KMS-11 (cell line): Measurements from ENCODE around the gene XKRX.

Source experiments
- H2AFZ ChIP-seq: fragments of 200-600 bp; sonication (generic); 2 replicates; pipeline ENCODE4 v1.6.1; 2016; ENCODE audit warnings: antibody characterized with exemption, mixed run types, low read depth
- H3K27ac ChIP-seq: fragments of 200-600 bp; sonication (generic); 2 replicates; pipeline ENCODE4 v1.6.1; 2016; ENCODE audit warnings: mild to moderate bottlenecking, mixed run types
- H3K27me3 ChIP-seq: fragments of 200-600 bp; sonication (generic); 2 replicates; pipeline ENCODE4 v1.6.1; 2017; ENCODE audit warnings: mild to moderate bottlenecking, low read depth, mixed run types, moderate library complexity; ENCODE audit not compliant: insufficient read depth
- H3K36me3 ChIP-seq: fragments of 200-600 bp; sonication (generic); 2 replicates; pipeline ENCODE4 v1.6.1; 2017; ENCODE audit warnings: mild to moderate bottlenecking, mixed run types; ENCODE audit not compliant: insufficient read depth
- H3K4me1 ChIP-seq: fragments of 200-600 bp; sonication (generic); 2 replicates; pipeline ENCODE4 v1.6.1; 2016; ENCODE audit warnings: mild to moderate bottlenecking, low read depth, mixed run types; ENCODE audit not compliant: poor library complexity, severe bottlenecking
- H3K4me2 ChIP-seq: fragments of 200-600 bp; sonication (generic); 2 replicates; pipeline ENCODE4 v1.7.0; 2016; ENCODE audit warnings: mild to moderate bottlenecking, mixed run types
- H3K4me3 ChIP-seq: fragments of 200-600 bp; sonication (generic); IDR thresholded peaks from 2 replicates; pipeline ENCODE4 v1.6.1; 2017; ENCODE audit warnings: low read depth, low read length, mixed read lengths; ENCODE audit not compliant: insufficient read depth
- H3K79me2 ChIP-seq: fragments of 200-600 bp; sonication (generic); 2 replicates; pipeline ENCODE4 v1.6.1; 2016; ENCODE audit warnings: low read depth, mixed run types; ENCODE audit not compliant: insufficient read depth
- H3K9ac ChIP-seq: fragments of 200-600 bp; sonication (generic); 2 replicates; pipeline ENCODE4 v1.6.1; 2016; ENCODE audit warnings: mild to moderate bottlenecking, mixed run types
- H4K20me1 ChIP-seq: fragments of 200-600 bp; sonication (generic); 2 replicates; pipeline ENCODE4 v1.6.1; 2016; ENCODE audit warnings: mild to moderate bottlenecking, mixed run types; ENCODE audit not compliant: insufficient read depth
- CTCF ChIP-seq: fragments of 200-600 bp; sonication (generic); conservative IDR thresholded peaks from 2 replicates; pipeline ENCODE4 v1.6.1; 2017; ENCODE audit warnings: low read depth, mild to moderate bottlenecking, antibody characterized with exemption, low read length, moderate library complexity, mixed read lengths

Gene XKRX

GRCh38 chrX:100931925-100932285 lies 3.2 kb upstream of the XKRX start:
- Histone ChIP-seq H2AFZ (no peak overlapping the region), H3K4me1 (peaks cover 6% of the 10 kb centered on the region), H3K4me3 (no peak overlapping the region), H3K36me3 (no peaks in the 10 kb centered on the region), H3K4me2 (no peak overlapping the region), H3K79me2 (no peaks in the 10 kb centered on the region), H3K9ac (no peak overlapping the region), H3K27ac (no peak overlapping the region), H4K20me1 (no peaks in the 10 kb centered on the region), H3K27me3 (no peaks in the 10 kb centered on the region)
- no peak for TF ChIP-seq CTCF

GRCh38 chrX:100931218-100931924 lies 2.7 kb upstream of the XKRX start:
- Histone ChIP-seq H4K20me1 (no peaks in the 10 kb centered on the region), H3K79me2 (no peaks in the 10 kb centered on the region), H3K36me3 (no peaks in the 10 kb centered on the region), H3K27me3 (no peaks in the 10 kb centered on the region), H3K9ac (no peak overlapping the region), H3K4me1 (peaks cover 6% of the 10 kb centered on the region), H3K4me2 (no peak overlapping the region), H3K27ac (no peak overlapping the region), H2AFZ (no peak overlapping the region), H3K4me3 (no peak overlapping the region)
- TF ChIP-seq CTCF: no peak

DNA sequence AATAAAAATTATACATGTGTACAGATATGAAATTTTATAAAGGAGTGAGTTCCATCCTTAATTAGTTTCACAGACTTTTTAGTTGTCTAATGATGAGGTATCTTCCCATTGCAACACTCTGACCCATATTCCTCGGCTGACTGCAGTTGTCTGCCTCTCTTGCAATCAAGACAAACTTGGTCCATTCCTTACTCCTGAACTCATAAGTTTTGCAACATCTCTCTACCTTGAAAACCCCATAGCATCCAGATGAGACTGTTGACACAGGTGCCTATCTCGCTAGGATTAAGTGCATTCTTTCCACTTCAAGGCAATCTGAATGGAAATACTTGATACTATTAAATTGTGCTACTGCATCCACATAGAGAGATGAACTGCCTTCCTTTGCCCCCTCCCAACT lies 2.3 kb downstream of the XKRX start:
- no peak overlapping the region for H3K27ac ChIP-seq
- H4K20me1 ChIP-seq: no peaks in the 10 kb centered on the region
- no peaks in the 10 kb centered on the region for H3K79me2 ChIP-seq
- no peak overlapping the region for H3K4me3 ChIP-seq
- H3K9ac ChIP-seq: no peak overlapping the region
- no peak for TF ChIP-seq CTCF
- H3K27me3 ChIP-seq: no peaks in the 10 kb centered on the region
- H2AFZ ChIP-seq: no peak overlapping the region
- no peaks in the 10 kb centered on the region for H3K36me3 ChIP-seq
- peaks cover 6% of the 10 kb centered on the region for H3K4me1 ChIP-seq
- H3K4me2 ChIP-seq: no peak overlapping the region

GRCh38 chrX:100924375-100924774 lies 4.3 kb downstream of the XKRX start:
- Histone ChIP-seq H3K79me2 (no peaks in the 10 kb centered on the region), H3K27ac (no peak overlapping the region), H3K4me2 (no peak overlapping the region), H3K9ac (no peak overlapping the region), H3K4me3 (no peak overlapping the region), H3K4me1 (no peaks in the 10 kb centered on the region), H3K27me3 (no peaks in the 10 kb centered on the region), H4K20me1 (no peaks in the 10 kb centered on the region), H2AFZ (no peak overlapping the region), H3K36me3 (no peaks in the 10 kb centered on the region)
- TF ChIP-seq CTCF: no peak
